Heart left ventricle (tissue), 16 donors: ENCODE data around the gene FAM3A. TPM values are rescaled to one million over a fixed set of nuclear protein-coding genes. Genes with fewer than 3 reads are reported as not detected.

Experiments used
- ATAC-seq, 4 donors: fragments of 200-7000 bp; cut with Tn5 transposase; one replicate each; pipeline ENCODE4 v1.9.1; 2020 to 2022; ENCODE audit warnings: moderate library complexity in 4 of 4, mild to moderate bottlenecking in 3 of 4, moderate number of reproducible peaks in 1 of 4
- DNase-seq, 5 donors: peaks; one replicate each; pipeline ENCODE4 v3.0.0-alpha.2; 2020
- H3K27ac ChIP-seq, 12 donors: fragments of 200-600 bp; sonication (generic) in 4 of 12; one replicate each; pipeline versions ENCODE4 v1.5.0 to v1.8.0; 2016 to 2022; ENCODE audit warnings: mild to moderate bottlenecking in 2 of 12
- H3K27me3 ChIP-seq, 9 donors: fragments of 200-600 bp; sonication (generic) in 2 of 9; one replicate each; pipeline versions ENCODE4 v1.5.1 to v1.8.0; 2016 to 2022; ENCODE audit warnings: mild to moderate bottlenecking in 3 of 9
- H3K36me3 ChIP-seq, 9 donors: fragments of 200-600 bp; sonication (generic) in 2 of 9; one replicate each; pipeline versions ENCODE4 v1.5.0 to v1.8.0; 2018 to 2022; ENCODE audit warnings: mild to moderate bottlenecking in 2 of 9
- H3K4me1 ChIP-seq, 12 donors: fragments of 200-600 bp; sonication (generic) in 4 of 12; one replicate each; pipeline versions ENCODE4 v1.5.0 to v1.8.0; 2016 to 2022; ENCODE audit warnings: mild to moderate bottlenecking in 3 of 12
- H3K4me3 ChIP-seq, 12 donors: fragments of 200-600 bp; sonication (generic) in 4 of 12; one replicate each; pipeline versions ENCODE4 v1.5.0 to v1.8.0; 2017 to 2022; ENCODE audit warnings: mild to moderate bottlenecking in 9 of 12, moderate library complexity in 4 of 12
- H3K9me3 ChIP-seq, 12 donors: fragments of 200-600 bp; sonication (generic) in 4 of 12; one replicate each; pipeline versions ENCODE4 v1.5.0 to v1.8.0; 2016 to 2022; ENCODE audit warnings: mild to moderate bottlenecking in 1 of 12
- CTCF ChIP-seq, 12 donors: fragments of 200-600 bp; sonication (generic) in 4 of 12; IDR thresholded peaks; one replicate each; pipeline versions ENCODE4 v1.5.0 to v1.8.0; 2018 to 2022; ENCODE audit warnings: antibody characterized with exemption in 12 of 12, mild to moderate bottlenecking in 5 of 12
- POLR2A ChIP-seq, 2 donors: fragments of 450-650 bp; IDR thresholded peaks; one replicate each; pipeline ENCODE4 v1.6.1; 2017; ENCODE audit warnings: antibody characterized with exemption in 2 of 2, mild to moderate bottlenecking in 2 of 2, moderate library complexity in 2 of 2
- WGBS, 4 donors: extraction: QIAGEN DNeasy Blood & Tissue Kit in 2 of 4; methylation state at CpG; one replicate each; pipeline versions ENCODE4 v1.1.5 to v1.1.7; 2013 to 2018; 5-methylcytosine and 5-hydroxymethylcytosine counted together
- intact Hi-C, 10 donors: fragments of 100-400 bp; cut with DNase I; formaldehyde crosslinking; loops; one replicate each; pipeline versions ENCODE4 v1.11.1 to v1.14.2; 2022
- polyA plus RNA-seq, 2 donors: library from polyadenylated mRNA; stranded (reverse); fragments of 200-250 nt; gene quantifications; one replicate each; pipeline ENCODE4 v1.2.3, GENCODE V29; 2013
- total RNA-seq, 9 donors: library from RNA; depleted of rRNA in 2 of 9; stranded (reverse); fragments of >200 nt in 2 of 9; fragmentation: NEBNext Ultra II Directional in 3 of 9; extraction: Animal tissue kit (Norgen Biotek cat#: 25700) in 3 of 9; gene quantifications; one replicate each; pipeline versions ENCODE4 v1.1.0 to v1.2.4, GENCODE V29; 2016 to 2023
- donor health status: ischemic (EF 13 %, LVEDD 7.1; RV severe dilation, severe dysfunction).
- donor health status: healthy with polysubstance abuse.
- donor health status: DM: no; HTN: yes; CAD: no.
- donor health status: DM: no; HTN: no; CAD: no.
- donor health status: ischemic (EF 25% LVEDD 6.9; RV normal size, moderate dysfunction).
- donor health status: ischemic (EF 25% LVEDD 5.7; RV mildly dilated, moderate dysfunction).
- donor health status: healthy.
- donor health status: DM: yes; HTN: yes; CAD: no.
- donor health status: ischemic (EF 35%, LVEDD 5.7; RV mildly dilated, moderate dysfunction).
- donor health status: nonischemic (EF 11% LVEDD 7.7; RV severe dilation, severe dysfunction).
- donor health status: DM: yes; HTN: yes; CAD: no.
- donor health status: PGD.
- donor health status: ischemic (EF 29% LVEDD 5.4; RV normal size, mild dysfunction).
- donor health status: nonischemic (EF 23%, LVEDD 6.1; RV moderate dilation, normal function).

The FAM3A gene
- total and polyA plus RNA-seq, 11 donors, result 36.2 to 82.6 (median 51.5) TPM

- Histone ChIP-seq H3K9me3 (no peaks in the 10 kb centered on the region), H3K27ac (peak overlapping the region in 1 of 12 donors; percentile 23), H3K36me3 (peaks cover 0 to 12% (median 0%) of the 10 kb centered on the region in 9 donors), H3K27me3 (no peaks in the 10 kb centered on the region), H3K4me3 (peak overlapping the region in 6 of 12 donors; percentile 61 to 85 (median 68)), H3K4me1 (peaks cover 0 to 13% (median 0%) of the 10 kb centered on the region in 12 donors)
- ATAC-seq, result peak in 1 of 4 donors; percentile 28
- whole genome bisulfite sequencing, 4 donors, result 50 to 73% (median 64%) methylated on average over 10 to 14 of the region's 14 CpGs
- DNase-seq, result peak in 1 of 5 donors; percentile 35
- intact Hi-C loops, result no loop called here
- TF ChIP-seq POLR2A (IDR thresholded peaks at IDR 0.05) (no peak), CTCF (IDR thresholded peaks at IDR 0.05) (no peak)
Observed at GRCh38 chrX:154459832-154460231, 56.2 kb downstream of the FAM3A start.

GRCh38 chrX:154458954-154459778, 56.9 kb downstream of the FAM3A start:
- peak overlapping the region; percentile 40 to 85 (median 62) for H3K4me3 ChIP-seq
- ATAC-seq (peak; percentile 60 to 84 (median 80)), DNase-seq (peak in 4 of 5 donors; percentile 32 to 69 (median 56))
- H3K4me1 ChIP-seq, result peaks cover 0 to 13% (median 0%) of the 10 kb centered on the region in 12 donors
- no peaks in the 10 kb centered on the region for H3K27me3 ChIP-seq
- no peaks in the 10 kb centered on the region for H3K9me3 ChIP-seq
- 35 to 79% (median 50%) methylated on average over 14 to 15 of the region's 15 CpGs for WGBS, 4 donors
- H3K27ac ChIP-seq, result peak overlapping the region in 8 of 12 donors; percentile 32 to 73 (median 68)
- H3K36me3 ChIP-seq, result peaks cover 0 to 8% (median 0%) of the 10 kb centered on the region in 9 donors
- TF ChIP-seq CTCF (IDR thresholded peaks at IDR 0.05) (no peak), POLR2A (IDR thresholded peaks at IDR 0.05) (no peak)
- intact Hi-C loops, result no loop called here

GRCh38 chrX:154458116-154458953, 57.7 kb downstream of the FAM3A start, which contains the start of gene PLXNA3:
PLXNA3 (plus strand) TSS chrX:154458281; CDS start chrX:154460184, 1,903 bp downstream.
- H3K27ac ChIP-seq, result peak within 1 kb of the TSS in 10 of 12 donors; percentile 32 to 89 (median 68)
- peaks cover 0 to 5% (median 0%) of the 10 kb centered on the region in 9 donors for H3K36me3 ChIP-seq
- no peaks in the 10 kb centered on the region for H3K9me3 ChIP-seq
- peaks cover 0 to 13% (median 0%) of the 10 kb centered on the region in 12 donors for H3K4me1 ChIP-seq
- DNase-seq, result peak in 4 of 5 donors; percentile 36 to 77 (median 58)
- TF ChIP-seq CTCF (IDR thresholded peaks at IDR 0.05) (no peak), POLR2A (IDR thresholded peaks at IDR 0.05) (peak in 1 of 2 donors; percentile 14)
- H3K4me3 ChIP-seq, result peak within 1 kb of the TSS; percentile 40 to 85 (median 62)
- H3K27me3 ChIP-seq, result no peaks in the 10 kb centered on the region
- intact Hi-C loops, result no loop called here
- ATAC-seq, result peak; percentile 43 to 75 (median 63)
- 0 to 51% (median 17%) methylated on average over 20 to 86 of the region's 88 CpGs for WGBS, 4 donors
